Measurements from ENCODE around the gene HIF3A. TPM values are rescaled to one million over a fixed set of nuclear protein-coding genes. Genes with fewer than 3 reads are reported as not detected.

Gene HIF3A
- polyA plus RNA-seq, 1 donor (not counting 4 experiments of a cell fraction or from before 2014, with no cell fraction given) = 0.01 TPM

- H3K27me3 ChIP-seq (ENCODE audit: control insufficient read depth, extremely low read depth, insufficient read depth, low read length) = no peaks in the 10 kb centered on the region
- H3K27ac ChIP-seq (ENCODE audit: control insufficient read depth, insufficient read depth, low read length) = no peak overlapping the region
- no peak overlapping the region for H3K4me2 ChIP-seq (ENCODE audit: control insufficient read depth, extremely low read depth, insufficient read depth, low read depth, low read length)
- no peaks in the 10 kb centered on the region for H3K79me2 ChIP-seq (ENCODE audit: control insufficient read depth, insufficient read depth, low read length)
- H2AFZ ChIP-seq (ENCODE audit: control insufficient read depth, low read length) = no peak overlapping the region
- FAIRE-seq (no peak), DNase-seq (ENCODE audit: low read depth, low spot score) (no peak)
- no peaks in the 10 kb centered on the region for H3K9me1 ChIP-seq (ENCODE audit: control insufficient read depth, extremely low read depth, insufficient read depth, low read length)
- H3K9ac ChIP-seq (ENCODE audit: control insufficient read depth, extremely low read depth, insufficient read depth, low read length) = no peak overlapping the region
- H3K36me3 ChIP-seq (ENCODE audit: control insufficient read depth in 2 of 2, extremely low read depth in 1 of 2, insufficient read depth in 2 of 2, low read length in 2 of 2) = no peaks in the 10 kb centered on the region
- dilution Hi-C loops (cut with MboI; ENCODE audit: extremely low pct_ligation_motif_present, low sequenced_read_pairs) = no loop called here
- H3K9me3 ChIP-seq (ENCODE audit: control insufficient read depth, low read depth, low read length) = peaks cover 5% of the 10 kb centered on the region
- no peaks in the 10 kb centered on the region for H4K20me1 ChIP-seq (ENCODE audit: control insufficient read depth, extremely low read depth, insufficient read depth, low read length)
- no peak overlapping the region for H3K4me3 ChIP-seq (ENCODE audit: control insufficient read depth in 2 of 3, extremely low read depth in 1 of 3, insufficient read depth in 2 of 3, low read depth in 1 of 3, low read length in 3 of 3)
- H3K4me1 ChIP-seq (ENCODE audit: control insufficient read depth, extremely low read depth, insufficient read depth, low read length) = no peaks in the 10 kb centered on the region
- no peak for TF ChIP-seq EZH2 (IDR thresholded peaks at IDR 0.05; ENCODE audit: low read length)
- no peak for TF ChIP-seq CTCF (optimal IDR thresholded peaks at IDR 0.05 in 1 of 3, IDR thresholded peaks at IDR 0.05 in 1 of 3, conservative IDR thresholded peaks at IDR 0.05 in 1 of 3; ENCODE audit: extremely low read depth in 1 of 3, insufficient read depth in 2 of 3, low read length in 3 of 3)
These were observed 27.4 kb downstream of the HIF3A start for GRCh38 chr19:46324277-46324676.

GRCh38 chr19:46326608-46327007, 29.8 kb downstream of the HIF3A start:
- Histone ChIP-seq H3K4me1 (ENCODE audit: control insufficient read depth, extremely low read depth, insufficient read depth, low read length) (no peaks in the 10 kb centered on the region), H3K27ac (ENCODE audit: control insufficient read depth, insufficient read depth, low read length) (no peak overlapping the region), H3K36me3 (ENCODE audit: control insufficient read depth in 2 of 2, extremely low read depth in 1 of 2, insufficient read depth in 2 of 2, low read length in 2 of 2) (no peaks in the 10 kb centered on the region), H3K9ac (ENCODE audit: control insufficient read depth, extremely low read depth, insufficient read depth, low read length) (no peak overlapping the region), H3K79me2 (ENCODE audit: control insufficient read depth, insufficient read depth, low read length) (no peaks in the 10 kb centered on the region), H3K4me3 (ENCODE audit: control insufficient read depth in 2 of 3, extremely low read depth in 1 of 3, insufficient read depth in 2 of 3, low read depth in 1 of 3, low read length in 3 of 3) (no peak overlapping the region), H4K20me1 (ENCODE audit: control insufficient read depth, extremely low read depth, insufficient read depth, low read length) (no peaks in the 10 kb centered on the region), H3K4me2 (ENCODE audit: control insufficient read depth, extremely low read depth, insufficient read depth, low read depth, low read length) (no peak overlapping the region), H2AFZ (ENCODE audit: control insufficient read depth, low read length) (no peak overlapping the region), H3K9me1 (ENCODE audit: control insufficient read depth, extremely low read depth, insufficient read depth, low read length) (no peaks in the 10 kb centered on the region), H3K9me3 (ENCODE audit: control insufficient read depth, low read depth, low read length) (peaks cover 7% of the 10 kb centered on the region), H3K27me3 (ENCODE audit: control insufficient read depth, extremely low read depth, insufficient read depth, low read length) (no peaks in the 10 kb centered on the region)
- DNase-seq (ENCODE audit: low read depth, low spot score) (no peak), FAIRE-seq (no peak)
- no peak for TF ChIP-seq EZH2 (IDR thresholded peaks at IDR 0.05; ENCODE audit: low read length)
- TF ChIP-seq CTCF (optimal IDR thresholded peaks at IDR 0.05 in 1 of 3, IDR thresholded peaks at IDR 0.05 in 1 of 3, conservative IDR thresholded peaks at IDR 0.05 in 1 of 3; ENCODE audit: extremely low read depth in 1 of 3, insufficient read depth in 2 of 3, low read length in 3 of 3) = no peak
- dilution Hi-C loops (cut with MboI; ENCODE audit: extremely low pct_ligation_motif_present, low sequenced_read_pairs) = no loop called here

Data from keratinocyte (primary cell).